ENCODE data around the gene SYCP3.

The SYCP3 gene

GRCh38 chr12:101775816-101776215, 36.6 kb upstream of the SYCP3 start:
- ChIA-PET CTCF (interaction anchor here (0.5 kb wide), 1 partner anchor 1117 kb away, joined by 4 read pairs; no protein-coding TSS in a partner anchor), POLR2A (ENCODE audit: low non-redundant PET) (no interaction called here)
- TF ChIP-seq, protein P1, sequence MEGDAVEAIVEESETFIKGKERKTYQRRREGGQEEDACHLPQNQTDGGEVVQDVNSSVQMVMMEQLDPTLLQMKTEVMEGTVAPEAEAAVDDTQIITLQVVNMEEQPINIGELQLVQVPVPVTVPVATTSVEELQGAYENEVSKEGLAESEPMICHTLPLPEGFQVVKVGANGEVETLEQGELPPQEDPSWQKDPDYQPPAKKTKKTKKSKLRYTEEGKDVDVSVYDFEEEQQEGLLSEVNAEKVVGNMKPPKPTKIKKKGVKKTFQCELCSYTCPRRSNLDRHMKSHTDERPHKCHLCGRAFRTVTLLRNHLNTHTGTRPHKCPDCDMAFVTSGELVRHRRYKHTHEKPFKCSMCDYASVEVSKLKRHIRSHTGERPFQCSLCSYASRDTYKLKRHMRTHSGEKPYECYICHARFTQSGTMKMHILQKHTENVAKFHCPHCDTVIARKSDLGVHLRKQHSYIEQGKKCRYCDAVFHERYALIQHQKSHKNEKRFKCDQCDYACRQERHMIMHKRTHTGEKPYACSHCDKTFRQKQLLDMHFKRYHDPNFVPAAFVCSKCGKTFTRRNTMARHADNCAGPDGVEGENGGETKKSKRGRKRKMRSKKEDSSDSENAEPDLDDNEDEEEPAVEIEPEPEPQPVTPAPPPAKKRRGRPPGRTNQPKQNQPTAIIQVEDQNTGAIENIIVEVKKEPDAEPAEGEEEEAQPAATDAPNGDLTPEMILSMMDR (conservative IDR thresholded peaks at IDR 0.05; ENCODE audit: low read depth): no peak
- no peak overlapping the region for H3K27ac ChIP-seq
- DNase-seq (ENCODE audit: low spot score): no peak

DNA sequence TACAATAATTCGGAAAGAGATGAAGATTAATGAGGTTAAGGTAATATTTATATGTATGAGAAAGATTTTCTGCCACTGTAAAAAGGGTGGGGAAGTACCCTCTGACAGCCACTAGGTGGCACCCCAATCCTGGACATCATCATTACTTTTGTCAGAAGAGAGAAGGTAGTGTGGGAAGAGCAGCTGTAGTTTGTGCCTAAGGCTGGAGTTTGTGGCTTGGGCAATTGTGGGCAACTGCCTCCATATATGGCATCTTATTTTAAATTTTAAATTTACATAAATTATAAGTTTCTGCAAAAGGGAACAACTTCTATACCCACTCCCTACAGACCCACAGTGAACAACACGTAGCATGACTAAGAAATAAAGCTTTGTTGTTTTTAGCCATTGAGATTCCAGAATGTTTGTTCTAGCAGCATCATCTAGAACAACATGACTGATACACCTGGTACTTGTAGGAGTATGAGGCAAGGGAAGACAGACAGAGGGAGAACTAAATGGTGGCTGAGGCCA, 34.4 kb upstream of the SYCP3 start:
- TF ChIP-seq, protein P1 (conservative IDR thresholded peaks at IDR 0.05; ENCODE audit: low read depth): peak; percentile 92
- POLR2A ChIA-PET (ENCODE audit: low non-redundant PET): no interaction called here
- DNase-seq (ENCODE audit: low spot score): peak; percentile 64
- no peak overlapping the region for H3K27ac ChIP-seq
- CTCF ChIA-PET: interaction anchor here (0.5 to 2.6 kb wide), 13 partner anchors 8 to 337 kb away, joined by 3 to 20 read pairs (median 3); partner anchors contain the start of gene GNPTAB

- ChIA-PET POLR2A (ENCODE audit: low non-redundant PET) (no interaction called here), CTCF (interaction anchor here (0.6 to 2.6 kb wide), 3 partner anchors 29 to 67 kb away, joined by 3 to 20 read pairs (median 3); no protein-coding TSS in a partner anchor)
- no peak for DNase-seq (ENCODE audit: low spot score)
- TF ChIP-seq, protein P1 (conservative IDR thresholded peaks at IDR 0.05; ENCODE audit: low read depth): no peak
- H3K27ac ChIP-seq: no peak overlapping the region
These were observed 32.9 kb upstream of the SYCP3 start for GRCh38 chr12:101772012-101772775.

DNA sequence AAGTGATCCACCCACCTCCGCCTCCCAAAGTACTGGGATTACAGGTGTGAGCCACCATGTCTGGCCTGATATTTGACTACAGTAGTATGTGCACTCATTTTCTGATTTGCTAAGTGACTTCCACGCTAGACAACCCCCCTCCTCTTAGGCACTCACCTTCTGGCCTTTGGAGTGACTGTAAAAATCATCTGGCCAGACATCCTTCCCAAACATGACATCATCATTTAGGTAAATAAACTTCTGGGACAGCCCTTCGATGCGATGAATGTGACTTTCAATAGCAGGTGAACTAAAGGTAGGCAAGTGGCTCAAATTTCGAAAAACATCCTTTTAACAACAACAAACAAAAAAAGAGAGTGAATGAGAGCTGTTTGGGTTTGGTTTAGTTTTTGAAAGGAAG, 30.6 kb upstream of the SYCP3 start:
- POLR2A ChIA-PET (ENCODE audit: low non-redundant PET): no interaction called here
- DNase-seq (ENCODE audit: low spot score): no peak
- CTCF ChIA-PET: no interaction called here
- H3K27ac ChIP-seq: no peak overlapping the region
- TF ChIP-seq, protein P1 (conservative IDR thresholded peaks at IDR 0.05; ENCODE audit: low read depth): no peak

- ChIA-PET CTCF (no interaction called here), POLR2A (ENCODE audit: low non-redundant PET) (no interaction called here)
- DNase-seq (ENCODE audit: low spot score): no peak
- no peak overlapping the region for H3K27ac ChIP-seq
- TF ChIP-seq, protein P1 (conservative IDR thresholded peaks at IDR 0.05; ENCODE audit: low read depth): no peak
These were observed 29.5 kb upstream of the SYCP3 start for GRCh38 chr12:101768781-101769180.

GRCh38 chr12:101767537-101767936, 28.3 kb upstream of the SYCP3 start:
- DNase-seq (ENCODE audit: low spot score): no peak
- TF ChIP-seq, protein P1 (conservative IDR thresholded peaks at IDR 0.05; ENCODE audit: low read depth): no peak
- CTCF ChIA-PET: interaction anchor here (0.9 kb wide), 1 partner anchor 353 kb away, joined by 3 read pairs; no protein-coding TSS in a partner anchor
- H3K27ac ChIP-seq: no peak overlapping the region
- POLR2A ChIA-PET (ENCODE audit: low non-redundant PET): no interaction called here

All from RWPE1 (cell line).